Measurements from ENCODE around the gene FKBP5.
"Not testable (repeated sequence)": the region's sequence is repeated elsewhere in the genome, so short reads cannot be mapped to it uniquely, and the experiment has no call there.

FKBP5 gene

GRCh38 chr6:35688605-35689322, at the start of gene FKBP5:
TSS of gene FKBP5 (minus strand) at chr6:35688915. CDS start at chr6:35642824, 46,091 bp downstream.
- DNase-seq (ENCODE audit: low read depth in 2 of 2), result peak; percentile 81 to 88

GRCh38 chr6:35737413-35738211, 48.9 kb upstream of the FKBP5 start:
- DNase-seq (ENCODE audit: low read depth in 2 of 2), result no peak

DNA sequence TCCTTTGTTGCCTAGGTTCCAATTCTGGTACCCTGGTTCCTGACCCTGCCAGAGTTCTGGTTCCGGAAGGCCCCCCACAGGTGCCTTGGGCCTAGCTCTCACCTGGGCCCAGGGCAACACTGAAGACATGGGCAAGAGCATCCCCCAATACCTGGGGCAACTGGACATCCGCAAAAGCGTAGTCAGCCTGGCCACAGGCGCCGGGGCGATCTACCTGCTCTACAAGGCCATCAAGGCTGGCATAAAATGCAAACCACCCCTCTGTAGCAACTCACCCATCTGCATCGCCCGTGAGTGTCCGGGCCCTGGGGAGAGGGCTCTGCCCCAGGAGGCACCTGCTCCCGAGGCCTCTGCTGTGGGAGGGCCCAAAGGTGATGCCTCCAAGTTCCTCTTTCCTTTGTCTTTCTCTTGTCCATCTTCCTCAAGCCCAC, 48.3 kb upstream of the FKBP5 start, which contains the start of gene ARMC12:
Gene ARMC12 (plus strand): TSS at position 51 of the 431 bp plus-strand sequence. CDS start 77 bp downstream, at position 128.
- DNase-seq (ENCODE audit: low read depth in 2 of 2), result no peak

DNA sequence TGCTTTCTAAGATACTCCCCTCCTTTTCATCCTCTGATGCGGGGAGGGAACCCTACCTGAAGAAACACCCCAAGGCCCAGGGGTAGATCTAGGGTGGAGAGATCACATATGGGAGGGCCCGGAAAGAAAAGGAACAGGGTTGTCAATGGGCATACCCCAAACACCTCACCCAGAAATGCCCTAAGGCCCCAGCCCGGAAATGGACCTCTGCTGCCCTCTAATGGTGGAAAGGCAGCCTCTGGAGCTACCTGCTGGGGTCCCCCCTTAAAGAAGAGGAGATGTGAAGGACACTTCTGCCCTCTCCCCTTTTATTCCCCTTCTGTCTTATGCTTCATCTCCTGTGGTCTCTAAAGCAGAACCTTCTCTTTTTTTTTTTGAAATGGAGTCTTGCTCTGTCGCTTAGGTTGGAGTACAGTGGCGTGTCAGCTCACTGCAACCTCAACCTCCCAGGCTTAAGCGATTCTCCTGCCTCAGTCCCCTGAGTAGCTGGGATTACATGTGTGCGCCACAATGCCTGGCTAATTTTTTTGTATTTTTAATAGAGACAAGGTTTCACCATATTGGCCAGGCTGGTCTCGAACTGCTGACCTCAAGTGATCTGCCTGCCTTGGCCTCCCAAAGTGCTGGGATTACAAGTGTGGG, 47.7 kb upstream of the FKBP5 start:
- DNase-seq (ENCODE audit: low read depth in 2 of 2), result peak; percentile 70 to 77

GRCh38 chr6:35735452-35735851, 46.7 kb upstream of the FKBP5 start:
- DNase-seq (ENCODE audit: low read depth in 2 of 2), result no peak

DNA sequence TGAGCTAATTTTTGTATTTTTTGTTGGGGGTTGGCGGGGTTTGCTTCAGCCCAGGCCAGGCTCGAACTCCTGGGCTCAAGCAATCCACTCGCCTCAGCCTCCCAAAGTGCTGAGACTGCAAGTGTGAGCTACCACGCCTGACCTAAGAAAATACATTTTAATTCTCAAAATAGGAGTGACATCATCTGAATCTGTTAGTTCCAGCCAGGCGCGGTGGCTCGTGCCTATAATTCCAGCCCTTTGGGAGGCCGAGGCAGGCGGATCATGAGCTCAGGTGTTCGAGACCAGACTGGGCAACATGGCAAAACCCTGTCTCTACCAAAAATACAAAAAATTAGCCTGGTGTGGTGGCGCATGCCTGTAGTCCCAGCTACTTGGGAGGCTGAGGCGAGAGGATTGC, 45.6 kb upstream of the FKBP5 start:
- not testable (repeated sequence) for DNase-seq (ENCODE audit: low read depth in 2 of 2)

DNA sequence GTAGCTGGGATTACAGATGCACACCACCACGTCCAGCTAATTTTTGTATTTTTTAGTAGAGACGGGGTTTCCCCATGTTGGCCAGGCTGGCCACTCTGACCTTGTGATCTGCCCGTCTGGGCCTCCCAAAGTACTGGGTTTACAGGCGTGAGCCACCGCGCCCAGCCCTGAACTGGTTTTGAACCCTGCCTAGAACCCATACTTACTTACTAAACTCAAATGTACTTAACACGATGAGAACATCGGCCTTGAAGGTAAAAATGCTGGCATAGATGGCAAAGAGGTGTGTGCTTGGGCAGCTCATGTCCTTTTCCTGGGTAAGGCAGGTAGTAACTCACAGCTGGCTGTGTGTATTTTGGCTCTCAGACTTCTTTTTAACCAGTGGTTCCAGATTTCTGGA, 44.9 kb upstream of the FKBP5 start:
- no peak for DNase-seq (ENCODE audit: low read depth in 2 of 2)

- peak; percentile 83 to 94 for DNase-seq (ENCODE audit: low read depth in 2 of 2)
Observed at GRCh38 chr6:35731736-35732532, 43.2 kb upstream of the FKBP5 start.

- peak; percentile 88 to 91 for DNase-seq (ENCODE audit: low read depth in 2 of 2)
Observed at GRCh38 chr6:35731414-35731735, 42.7 kb upstream of the FKBP5 start.

DNA sequence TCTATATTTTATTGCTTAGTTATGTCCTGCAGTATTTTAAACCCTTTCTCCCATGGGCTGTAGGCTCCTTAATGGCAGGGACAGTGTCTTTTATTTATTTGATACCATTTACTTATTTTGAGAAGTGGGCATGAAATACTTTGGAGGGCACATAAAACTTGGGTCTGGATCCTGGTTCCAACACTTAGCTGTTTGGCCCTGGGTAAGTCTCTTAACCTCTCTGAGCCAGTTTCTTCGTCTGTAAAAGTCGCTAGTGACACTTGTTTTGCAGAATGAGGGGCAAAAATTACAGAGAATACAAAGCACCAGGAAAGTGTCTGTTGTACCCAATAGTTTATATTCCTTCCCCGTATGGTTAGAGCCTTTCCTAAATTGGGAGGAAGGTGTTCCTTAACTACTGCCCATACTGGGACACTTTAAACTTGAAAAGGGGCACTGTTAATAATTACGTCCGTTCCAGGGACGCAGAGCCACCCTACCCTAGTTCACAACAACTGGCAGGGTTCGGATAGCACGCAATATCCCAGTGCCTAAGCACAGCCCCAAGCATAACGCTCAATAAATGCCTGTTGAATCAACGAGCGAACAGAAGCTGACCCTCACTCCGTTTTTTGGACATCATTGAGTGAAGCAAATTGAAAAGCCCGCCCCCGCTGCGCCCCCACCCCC, 42.2 kb upstream of the FKBP5 start:
- no peak for DNase-seq (ENCODE audit: low read depth in 2 of 2)

GRCh38 chr6:35729722-35730121, 41.0 kb upstream of the FKBP5 start:
- DNase-seq (ENCODE audit: low read depth in 2 of 2), result no peak

GRCh38 chr6:35728683-35729678, 40.3 kb upstream of the FKBP5 start:
- no peak for DNase-seq (ENCODE audit: low read depth in 2 of 2)

DNA sequence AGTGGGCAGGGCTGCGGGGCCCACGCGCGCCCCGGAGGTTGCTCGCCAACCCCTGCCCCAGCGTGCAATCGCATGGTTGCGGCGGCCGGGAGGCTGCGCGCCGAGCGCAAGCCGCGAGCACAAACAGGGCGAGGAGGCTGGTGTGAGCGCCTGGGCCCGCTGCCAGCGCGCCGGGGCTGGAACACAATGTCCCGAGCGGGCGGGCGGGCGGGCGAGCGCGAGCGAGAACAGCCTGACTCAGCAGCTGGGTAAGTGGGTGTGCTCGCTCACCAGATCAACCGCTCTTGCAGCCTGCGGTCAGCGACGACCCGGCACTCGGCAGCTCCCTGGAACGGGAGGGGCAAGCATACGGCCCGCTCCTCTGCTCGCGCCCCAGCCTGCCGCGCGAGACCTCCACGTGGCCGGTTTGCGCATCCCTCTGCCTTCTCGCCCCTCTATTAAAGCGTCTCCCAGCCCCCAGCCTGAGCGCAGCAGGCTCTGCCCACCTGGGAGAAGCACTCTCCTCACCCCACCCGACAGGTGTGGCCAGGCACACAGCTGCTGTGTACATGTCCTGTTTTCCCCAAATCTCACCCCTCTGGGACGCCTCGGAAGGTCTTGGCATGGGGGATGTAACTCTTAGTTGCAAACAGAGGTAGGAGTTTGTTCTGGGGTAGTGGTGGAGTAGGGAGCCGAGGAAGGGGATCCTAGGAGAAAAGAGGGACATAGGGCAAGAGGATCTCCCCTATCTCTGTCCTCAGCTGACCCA, 39.4 kb upstream of the FKBP5 start:
- peak; percentile 79 to 87 for DNase-seq (ENCODE audit: low read depth in 2 of 2)

DNA sequence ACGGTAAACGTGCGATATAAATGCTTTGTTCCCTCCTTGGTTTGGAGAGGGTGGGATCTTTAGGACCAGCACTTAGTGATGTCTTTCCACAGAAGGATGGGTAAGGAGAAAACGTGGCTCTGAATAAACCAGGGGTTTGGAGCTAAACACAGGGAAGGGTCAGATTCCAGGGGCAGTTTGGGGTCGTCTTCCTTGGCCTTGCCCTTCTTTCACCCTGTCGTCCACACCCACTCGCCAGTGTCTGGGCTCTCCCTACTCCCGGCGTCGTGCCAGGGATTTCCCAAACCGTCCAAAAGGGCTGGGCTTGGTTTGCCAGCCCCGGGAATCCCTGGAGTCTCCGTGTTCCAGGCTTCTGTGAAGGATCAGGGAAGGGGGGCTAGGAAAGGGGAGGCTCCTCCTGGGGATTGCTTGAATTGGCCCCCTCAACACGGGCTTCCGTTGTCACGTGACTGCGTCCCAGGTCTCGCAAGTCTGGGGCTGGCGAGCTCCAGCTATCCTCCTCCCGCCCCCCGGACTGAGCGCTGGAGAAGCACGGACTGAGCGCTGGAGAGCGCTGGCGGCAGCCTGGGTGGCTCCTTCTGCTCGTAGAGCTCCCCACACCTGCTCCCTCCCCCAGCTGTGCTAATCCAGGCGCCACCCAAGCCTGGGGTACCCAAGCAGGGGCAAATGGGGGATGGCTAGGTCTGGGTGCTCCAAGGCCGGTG, 38.7 kb upstream of the FKBP5 start:
- no peak for DNase-seq (ENCODE audit: low read depth in 2 of 2)

GRCh38 chr6:35725721-35726438, 37.2 kb upstream of the FKBP5 start:
- DNase-seq (ENCODE audit: low read depth in 2 of 2), result no peak

- DNase-seq (ENCODE audit: low read depth in 2 of 2), result no peak
Observed at GRCh38 chr6:35725081-35725708, 36.5 kb upstream of the FKBP5 start.

- DNase-seq (ENCODE audit: low read depth in 2 of 2), result no peak
Observed at GRCh38 chr6:35724471-35724870, 35.8 kb upstream of the FKBP5 start.
